Panc1 (cell line): ENCODE data around the gene CD72. TPM values are rescaled to one million over a fixed set of nuclear protein-coding genes. Genes with fewer than 3 reads are reported as not detected.

Experiments
- ATAC-seq: fragments of 200-7000 bp; cut with Tn5 transposase; 2 replicates; pipeline ENCODE4 v1.9.1; 2020; ENCODE audit warnings: mild to moderate bottlenecking, moderate library complexity
- BruUV-seq: library from RNA; stranded (reverse); fragments of 400-500 nt; replicated peaks from 2 replicates; lab custom pipeline; 2021; lab: Mats Ljungman, UMichigan
- CTCF ChIA-PET: fragments of 300-600 bp; sonication (Branson Sonifier 250); formaldehyde crosslinking; loops from one replicate; lab custom pipeline; 2022; ENCODE audit warnings: antibody characterized with exemption; lab: Charles Lee
- POLR2A ChIA-PET: fragments of 300-600 bp; sonication (Branson Sonifier 250); formaldehyde crosslinking; loops from one replicate; lab custom pipeline; 2022; ENCODE audit warnings: antibody characterized with exemption; lab: Charles Lee
- DNase-seq: peaks from one replicate; pipeline ENCODE4 v3.0.0-alpha.2; 2010; ENCODE audit warnings: low read depth, low spot score
- H3K27ac ChIP-seq: 2 replicates; pipeline ENCODE4 v1.5.1; 2011; ENCODE audit warnings: mild to moderate bottlenecking, low read length, inconsistent platforms
- H3K27me3 ChIP-seq: fragments of 200-500 bp; sonication (Bioruptor generic); 2 replicates; pipeline ENCODE4 v1.6.0; 2014; ENCODE audit warnings: low read length, inconsistent platforms; ENCODE audit not compliant: control insufficient read depth, insufficient read depth
- H3K36me3 ChIP-seq: fragments of 200-500 bp; sonication (Bioruptor generic); 2 replicates; pipeline ENCODE4 v1.5.1; 2014; ENCODE audit warnings: inconsistent platforms, mild to moderate bottlenecking, low read length, moderate library complexity; ENCODE audit not compliant: control insufficient read depth, insufficient read depth
- H3K4me1 ChIP-seq: 2 replicates; pipeline ENCODE4 v1.5.1; 2011; ENCODE audit warnings: inconsistent platforms, mild to moderate bottlenecking, low read length, moderate library complexity; ENCODE audit not compliant: control insufficient read depth, insufficient read depth
- H3K4me3 ChIP-seq, 2 experiments: 2 replicates each; pipeline ENCODE4 v1.5.1; 2011 to 2012; ENCODE audit warnings: low read depth in 2 of 2, low read length in 2 of 2, mild to moderate bottlenecking in 2 of 2, inconsistent platforms in 1 of 2, moderate library complexity in 1 of 2
- H3K9me3 ChIP-seq: fragments of 200-500 bp; sonication (Bioruptor generic); 2 replicates; pipeline ENCODE4 v1.5.1; 2014; ENCODE audit warnings: low read depth, mild to moderate bottlenecking, inconsistent platforms, low read length, moderate library complexity; ENCODE audit not compliant: control insufficient read depth, insufficient read depth
- CTCF ChIP-seq: fragments of 450-650 bp; IDR thresholded peaks from 2 replicates; pipeline ENCODE4 v1.5.1; 2017; ENCODE audit warnings: mild to moderate bottlenecking
- POLR2AphosphoS5 ChIP-seq: IDR thresholded peaks from 2 replicates; pipeline ENCODE4 v1.6.1; 2012; ENCODE audit warnings: mild to moderate bottlenecking, low read depth, low read length, moderate library complexity
- SIN3A ChIP-seq: IDR thresholded peaks from 2 replicates; pipeline ENCODE4 v1.6.1; 2012; ENCODE audit warnings: low read depth, mild to moderate bottlenecking, low read length, moderate library complexity, borderline replicate concordance; ENCODE audit not compliant: insufficient read depth
- TCF7L2 ChIP-seq: IDR thresholded peaks from 2 replicates; pipeline ENCODE4 v1.6.1; 2011; ENCODE audit warnings: mild to moderate bottlenecking, low read depth, low read length, inconsistent platforms
- in situ Hi-C: cut with HindIII; loops from 2 replicates; pipeline ENCODE4 v1.10.0; 2016; ENCODE audit warnings: low sequenced_read_pairs, low pct_unique_long_range_greater_than_20kb
- intact Hi-C: fragments of 100-400 bp; cut with micrococcal nuclease; formaldehyde crosslinking; loops from one replicate; pipeline ENCODE4 v1.10.0; 2022; ENCODE audit not compliant: unreplicated experiment
- total RNA-seq: library from RNA; stranded (reverse); gene quantifications from one replicate; pipeline ENCODE4 v1.2.1, GENCODE V29; 2021; ENCODE audit not compliant: unreplicated experiment
- TF ChIP-seq, protein P1 (sequence below), 2 experiments: IDR thresholded peaks; 2 replicates each; pipeline ENCODE4 v1.6.1; 2011 to 2012; ENCODE audit warnings: low read depth in 2 of 2, control low read depth in 1 of 2, low read length in 1 of 2, mild to moderate bottlenecking in 1 of 2, moderate library complexity in 1 of 2; ENCODE audit not compliant: insufficient read depth in 1 of 2

Gene CD72
- total RNA-seq, 1 experiment from 2014 or later = 0.72 TPM

- Histone ChIP-seq H3K4me1 (peaks cover 48% of the 10 kb centered on the region), H3K9me3 (no peaks in the 10 kb centered on the region), H3K36me3 (peaks cover 3% of the 10 kb centered on the region), H3K27me3 (no peaks in the 10 kb centered on the region), H3K4me3 (peak overlapping the region; percentile 64 to 83), H3K27ac (peak overlapping the region; percentile 97)
- ChIA-PET POLR2A (interaction anchor here (0.6 to 1.0 kb wide), 2 partner anchors 24 to 67 kb away, joined by 7 read pairs; partner anchors contain the start of genes CREB3 and TLN1), CTCF (interaction anchor here (0.6 to 1.6 kb wide), 4 partner anchors 24 to 125 kb away, joined by 3 to 4 read pairs (median 4); partner anchors contain the start of gene TPM2)
- no peak for ATAC-seq
- intact Hi-C loops (no loop called here), in situ Hi-C loops (no loop called here)
- no peak for DNase-seq
- no TSS peak for BruUV-seq
- TF ChIP-seq POLR2AphosphoS5 = no peak
- TF ChIP-seq, protein P1, sequence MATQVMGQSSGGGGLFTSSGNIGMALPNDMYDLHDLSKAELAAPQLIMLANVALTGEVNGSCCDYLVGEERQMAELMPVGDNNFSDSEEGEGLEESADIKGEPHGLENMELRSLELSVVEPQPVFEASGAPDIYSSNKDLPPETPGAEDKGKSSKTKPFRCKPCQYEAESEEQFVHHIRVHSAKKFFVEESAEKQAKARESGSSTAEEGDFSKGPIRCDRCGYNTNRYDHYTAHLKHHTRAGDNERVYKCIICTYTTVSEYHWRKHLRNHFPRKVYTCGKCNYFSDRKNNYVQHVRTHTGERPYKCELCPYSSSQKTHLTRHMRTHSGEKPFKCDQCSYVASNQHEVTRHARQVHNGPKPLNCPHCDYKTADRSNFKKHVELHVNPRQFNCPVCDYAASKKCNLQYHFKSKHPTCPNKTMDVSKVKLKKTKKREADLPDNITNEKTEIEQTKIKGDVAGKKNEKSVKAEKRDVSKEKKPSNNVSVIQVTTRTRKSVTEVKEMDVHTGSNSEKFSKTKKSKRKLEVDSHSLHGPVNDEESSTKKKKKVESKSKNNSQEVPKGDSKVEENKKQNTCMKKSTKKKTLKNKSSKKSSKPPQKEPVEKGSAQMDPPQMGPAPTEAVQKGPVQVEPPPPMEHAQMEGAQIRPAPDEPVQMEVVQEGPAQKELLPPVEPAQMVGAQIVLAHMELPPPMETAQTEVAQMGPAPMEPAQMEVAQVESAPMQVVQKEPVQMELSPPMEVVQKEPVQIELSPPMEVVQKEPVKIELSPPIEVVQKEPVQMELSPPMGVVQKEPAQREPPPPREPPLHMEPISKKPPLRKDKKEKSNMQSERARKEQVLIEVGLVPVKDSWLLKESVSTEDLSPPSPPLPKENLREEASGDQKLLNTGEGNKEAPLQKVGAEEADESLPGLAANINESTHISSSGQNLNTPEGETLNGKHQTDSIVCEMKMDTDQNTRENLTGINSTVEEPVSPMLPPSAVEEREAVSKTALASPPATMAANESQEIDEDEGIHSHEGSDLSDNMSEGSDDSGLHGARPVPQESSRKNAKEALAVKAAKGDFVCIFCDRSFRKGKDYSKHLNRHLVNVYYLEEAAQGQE (IDR thresholded peaks at IDR 0.05; ENCODE audit: insufficient read depth in 1 of 2, low read depth in 2 of 2, low read length in 1 of 2) = no peak
- TF ChIP-seq CTCF = no peak
- TF ChIP-seq SIN3A = no peak
- no peak for TF ChIP-seq TCF7L2
These were observed 47.2 kb upstream of the CD72 start for GRCh38 chr9:35665471-35665818.

GRCh38 chr9:35664531-35665470 is 46.6 kb upstream of the CD72 start, which contains the start of gene ARHGEF39:
Gene ARHGEF39, minus strand, starts transcription at chr9:35665195. Its CDS starts 26 bp downstream, at chr9:35665169.
- no TSS peak for BruUV-seq
- DNase-seq (no peak), ATAC-seq (peak; percentile 93)
- TF ChIP-seq SIN3A (no peak), TCF7L2 (peak; percentile 43; the same call in 1 of the 2 replicates), CTCF (no peak)
- ChIA-PET CTCF (interaction anchor here (0.6 to 1.6 kb wide), 6 partner anchors 20 to 74 kb away, joined by 3 to 4 read pairs (median 3); partner anchors contain the start of gene TPM2), POLR2A (interaction anchor here (0.6 to 1.0 kb wide), 3 partner anchors 30 to 129 kb away, joined by 7 to 8 read pairs (median 7); partner anchors contain the start of genes CREB3 and TLN1)
- peak within 1 kb of the TSS; percentile 97 for H3K27ac ChIP-seq
- no peaks in the 10 kb centered on the region for H3K9me3 ChIP-seq
- peaks cover 55% of the 10 kb centered on the region for H3K4me1 ChIP-seq
- peaks cover 3% of the 10 kb centered on the region for H3K36me3 ChIP-seq
- in situ Hi-C loops = no loop called here
- H3K27me3 ChIP-seq = no peaks in the 10 kb centered on the region
- intact Hi-C loops = loop anchor here (5.0 kb wide), 1 partner anchor 62 kb away; no protein-coding TSS in a partner anchor
- H3K4me3 ChIP-seq = peak within 1 kb of the TSS; percentile 64 to 83
